Smooth muscle cell (in vitro differentiated cells): ENCODE measurements around the gene LRRC4B. TPM values are rescaled to one million over a fixed set of nuclear protein-coding genes. Genes with fewer than 3 reads are reported as not detected.

Source experiments
- DNase-seq: peaks from one replicate; lab custom pipeline; 2025; ENCODE audit not compliant: unreplicated experiment; lab: John Stamatoyannopoulos, UW
- H2AFZ ChIP-seq: fragments of 200-600 bp; sonication (generic); 2 replicates; pipeline ENCODE4 v1.6.0; 2016; ENCODE audit warnings: antibody characterized with exemption, low read depth, mild to moderate bottlenecking
- H3F3A ChIP-seq: fragments of 200-600 bp; sonication (generic); 2 replicates; pipeline ENCODE4 v1.6.0; 2017; ENCODE audit warnings: antibody characterized with exemption, low read depth
- H3K27ac ChIP-seq: fragments of 200-600 bp; sonication (generic); 2 replicates; pipeline ENCODE4 v1.5.1; 2016; ENCODE audit warnings: low read depth, mild to moderate bottlenecking
- H3K27me3 ChIP-seq: fragments of 200-600 bp; sonication (generic); 2 replicates; pipeline ENCODE4 v1.6.1; 2016; ENCODE audit warnings: low read depth, mild to moderate bottlenecking
- H3K36me3 ChIP-seq: fragments of 200-600 bp; sonication (generic); 2 replicates; pipeline ENCODE4 v1.5.1; 2016; ENCODE audit warnings: low read depth
- H3K4me1 ChIP-seq: fragments of 200-600 bp; sonication (generic); 2 replicates; pipeline ENCODE4 v1.5.1; 2016; ENCODE audit warnings: low read depth
- H3K4me2 ChIP-seq: fragments of 200-600 bp; sonication (generic); 2 replicates; pipeline ENCODE4 v1.6.0; 2016; ENCODE audit warnings: mild to moderate bottlenecking
- H3K4me3 ChIP-seq: fragments of 200-600 bp; sonication (generic); 2 replicates; pipeline ENCODE4 v1.5.1; 2016; ENCODE audit warnings: mild to moderate bottlenecking
- H3K79me2 ChIP-seq: fragments of 200-600 bp; sonication (generic); 2 replicates; pipeline ENCODE4 v1.6.0; 2016; ENCODE audit warnings: low read depth, mild to moderate bottlenecking
- H3K9ac ChIP-seq: fragments of 200-600 bp; sonication (generic); 2 replicates; pipeline ENCODE4 v1.6.0; 2016; ENCODE audit warnings: low read depth
- H3K9me3 ChIP-seq: fragments of 200-600 bp; sonication (generic); replicated peaks from 2 replicates; pipeline ENCODE4 v1.5.1; 2016; ENCODE audit warnings: low read depth
- H4K20me1 ChIP-seq: fragments of 200-600 bp; sonication (generic); 2 replicates; pipeline ENCODE4 v1.6.0; 2016; ENCODE audit warnings: low read depth
- WGBS: methylation state at CpG from one replicate; pipeline ENCODE4 v1.1.7; 2016; ENCODE audit warnings: low lambda C conversion rate; 5-methylcytosine and 5-hydroxymethylcytosine counted together
- polyA plus RNA-seq: library from polyadenylated mRNA; unstranded; fragments of >200 nt; fragmentation: Nextera tagmentation; extraction: Ambion mirVana; gene quantifications from 2 replicates; pipeline ENCODE4 v1.2.1, GENCODE V29; 2016
- total RNA-seq: library from RNA; depleted of rRNA; stranded (reverse); fragments of >200 nt; gene quantifications from 2 replicates; pipeline ENCODE4 v1.2.3, GENCODE V29; 2014
- TF ChIP-seq, protein P1 (sequence below): fragments of 200-600 bp; sonication (generic); IDR thresholded peaks from 2 replicates; pipeline ENCODE4 v1.5.1; 2017; ENCODE audit warnings: borderline replicate concordance, mild to moderate bottlenecking, antibody characterized with exemption; ENCODE audit not compliant: insufficient read depth, poor library complexity, severe bottlenecking

Gene LRRC4B
- total and polyA plus RNA-seq, 2 experiments from 2014 or later: 1.7 to 8.6 TPM

DNA sequence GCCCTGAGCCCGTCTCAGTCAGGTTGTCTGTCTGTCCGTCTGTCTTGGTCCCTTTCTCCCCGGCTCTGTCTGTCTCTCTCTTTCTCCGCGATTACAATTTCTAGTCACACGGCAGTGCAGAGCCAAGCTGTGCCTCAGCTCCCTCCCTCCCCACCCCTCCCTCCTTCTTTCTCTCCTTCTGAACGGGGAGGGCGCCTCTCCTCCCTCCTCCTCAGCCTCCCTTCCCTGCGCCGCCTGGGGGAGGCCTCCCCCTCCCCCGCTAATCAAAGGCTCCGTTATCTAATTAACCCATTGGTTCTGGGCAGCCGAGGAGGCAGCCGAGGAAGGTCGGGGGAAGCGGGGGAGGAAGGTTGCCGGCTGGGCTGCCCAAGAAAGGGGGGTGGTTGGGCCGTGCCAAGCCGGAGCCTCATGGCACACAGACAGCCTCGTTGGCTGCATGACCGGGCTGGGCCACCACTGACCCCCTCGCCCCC, 16.5 kb downstream of the LRRC4B start:
- H3K4me2 ChIP-seq: peak overlapping the region; percentile 84
- H3F3A ChIP-seq: no peaks in the 10 kb centered on the region
- no peaks in the 10 kb centered on the region for H4K20me1 ChIP-seq
- 7% methylated on average over 8 of the region's 22 CpGs for WGBS
- no peaks in the 10 kb centered on the region for H3K36me3 ChIP-seq
- no peak for DNase-seq
- H3K9ac ChIP-seq: no peak overlapping the region
- H3K9me3 ChIP-seq: no peaks in the 10 kb centered on the region
- H3K4me1 ChIP-seq: no peaks in the 10 kb centered on the region
- H3K79me2 ChIP-seq: no peaks in the 10 kb centered on the region
- no peak overlapping the region for H2AFZ ChIP-seq
- peak overlapping the region; percentile 45 for H3K4me3 ChIP-seq
- H3K27ac ChIP-seq: no peak overlapping the region
- H3K27me3 ChIP-seq: peaks cover 26% of the 10 kb centered on the region
- TF ChIP-seq, protein P1, sequence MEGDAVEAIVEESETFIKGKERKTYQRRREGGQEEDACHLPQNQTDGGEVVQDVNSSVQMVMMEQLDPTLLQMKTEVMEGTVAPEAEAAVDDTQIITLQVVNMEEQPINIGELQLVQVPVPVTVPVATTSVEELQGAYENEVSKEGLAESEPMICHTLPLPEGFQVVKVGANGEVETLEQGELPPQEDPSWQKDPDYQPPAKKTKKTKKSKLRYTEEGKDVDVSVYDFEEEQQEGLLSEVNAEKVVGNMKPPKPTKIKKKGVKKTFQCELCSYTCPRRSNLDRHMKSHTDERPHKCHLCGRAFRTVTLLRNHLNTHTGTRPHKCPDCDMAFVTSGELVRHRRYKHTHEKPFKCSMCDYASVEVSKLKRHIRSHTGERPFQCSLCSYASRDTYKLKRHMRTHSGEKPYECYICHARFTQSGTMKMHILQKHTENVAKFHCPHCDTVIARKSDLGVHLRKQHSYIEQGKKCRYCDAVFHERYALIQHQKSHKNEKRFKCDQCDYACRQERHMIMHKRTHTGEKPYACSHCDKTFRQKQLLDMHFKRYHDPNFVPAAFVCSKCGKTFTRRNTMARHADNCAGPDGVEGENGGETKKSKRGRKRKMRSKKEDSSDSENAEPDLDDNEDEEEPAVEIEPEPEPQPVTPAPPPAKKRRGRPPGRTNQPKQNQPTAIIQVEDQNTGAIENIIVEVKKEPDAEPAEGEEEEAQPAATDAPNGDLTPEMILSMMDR: no peak

DNA sequence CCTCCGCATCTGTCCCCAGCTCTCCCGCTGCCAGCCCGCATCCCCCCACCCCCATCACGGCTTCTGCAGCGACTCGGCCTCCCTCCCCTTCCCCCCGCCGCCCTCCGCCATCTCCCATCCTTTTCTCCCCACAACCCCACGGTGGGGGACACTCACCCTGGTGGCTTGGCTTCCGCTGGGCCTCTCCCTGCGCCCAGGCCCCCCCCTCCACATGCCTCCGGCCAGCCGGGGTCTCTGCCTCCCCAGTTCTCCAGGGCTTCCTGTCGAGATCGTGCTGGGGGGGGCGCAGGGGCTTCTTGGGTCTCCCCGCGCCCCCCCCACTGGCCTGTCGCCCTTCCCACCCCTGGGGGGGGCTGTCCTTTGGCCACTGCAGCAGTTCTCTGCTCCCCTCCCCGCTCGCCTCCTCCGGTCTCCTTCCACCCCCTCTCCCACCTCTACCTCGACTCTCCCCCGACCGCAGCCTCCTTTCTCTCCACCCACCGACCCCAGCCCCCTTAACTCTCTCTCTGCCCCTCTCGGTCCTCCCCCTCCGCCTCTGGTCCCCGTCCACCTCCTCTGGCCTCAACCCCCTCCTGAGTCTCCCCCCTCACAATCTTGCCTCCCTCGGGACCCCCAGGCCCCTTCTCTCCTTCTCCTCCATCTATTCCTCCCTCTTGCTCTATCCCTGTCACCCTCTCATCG, 17.1 kb downstream of the LRRC4B start:
- Histone ChIP-seq H3K36me3 (no peaks in the 10 kb centered on the region), H3K79me2 (no peaks in the 10 kb centered on the region), H4K20me1 (no peaks in the 10 kb centered on the region), H3K4me2 (peak overlapping the region; percentile 84), H3K4me1 (no peaks in the 10 kb centered on the region), H3F3A (no peaks in the 10 kb centered on the region), H3K27ac (no peak overlapping the region), H3K9ac (no peak overlapping the region), H3K27me3 (peaks cover 26% of the 10 kb centered on the region), H3K4me3 (peak overlapping the region; percentile 45), H2AFZ (no peak overlapping the region), H3K9me3 (no peaks in the 10 kb centered on the region)
- no peak for DNase-seq
- TF ChIP-seq, protein P1: no peak
- WGBS: 6% methylated on average over 6 of the region's 32 CpGs

DNA sequence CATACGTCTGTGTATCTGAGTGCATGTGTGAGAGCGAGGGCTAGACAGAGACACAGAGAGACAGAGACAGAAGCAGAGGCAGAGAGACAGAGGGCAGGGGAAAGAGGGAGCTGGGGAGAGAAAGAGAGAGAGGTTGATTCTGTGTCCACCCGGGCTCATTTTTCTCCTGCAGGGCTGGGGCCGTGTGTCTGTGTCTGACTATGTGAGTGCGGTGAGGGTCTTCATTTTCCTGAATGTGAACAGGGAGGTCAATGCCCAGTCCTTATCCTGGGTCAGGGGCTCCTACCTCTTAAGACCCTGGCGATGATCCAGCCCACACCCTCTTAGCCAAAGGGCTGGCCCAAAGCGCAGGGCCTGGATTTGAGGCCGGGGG, 17.7 kb downstream of the LRRC4B start:
- H2AFZ ChIP-seq: no peak overlapping the region
- 63% methylated on average over 6 of the region's 8 CpGs for WGBS
- H3K27ac ChIP-seq: no peak overlapping the region
- H3K9ac ChIP-seq: no peak overlapping the region
- H3K36me3 ChIP-seq: no peaks in the 10 kb centered on the region
- H3K4me3 ChIP-seq: peak overlapping the region; percentile 45
- no peak for DNase-seq
- H3K4me1 ChIP-seq: no peaks in the 10 kb centered on the region
- TF ChIP-seq, protein P1: no peak
- H3K27me3 ChIP-seq: peaks cover 25% of the 10 kb centered on the region
- no peaks in the 10 kb centered on the region for H3K79me2 ChIP-seq
- H3F3A ChIP-seq: no peaks in the 10 kb centered on the region
- H4K20me1 ChIP-seq: no peaks in the 10 kb centered on the region
- H3K9me3 ChIP-seq: no peaks in the 10 kb centered on the region
- H3K4me2 ChIP-seq: peak overlapping the region; percentile 84

DNA sequence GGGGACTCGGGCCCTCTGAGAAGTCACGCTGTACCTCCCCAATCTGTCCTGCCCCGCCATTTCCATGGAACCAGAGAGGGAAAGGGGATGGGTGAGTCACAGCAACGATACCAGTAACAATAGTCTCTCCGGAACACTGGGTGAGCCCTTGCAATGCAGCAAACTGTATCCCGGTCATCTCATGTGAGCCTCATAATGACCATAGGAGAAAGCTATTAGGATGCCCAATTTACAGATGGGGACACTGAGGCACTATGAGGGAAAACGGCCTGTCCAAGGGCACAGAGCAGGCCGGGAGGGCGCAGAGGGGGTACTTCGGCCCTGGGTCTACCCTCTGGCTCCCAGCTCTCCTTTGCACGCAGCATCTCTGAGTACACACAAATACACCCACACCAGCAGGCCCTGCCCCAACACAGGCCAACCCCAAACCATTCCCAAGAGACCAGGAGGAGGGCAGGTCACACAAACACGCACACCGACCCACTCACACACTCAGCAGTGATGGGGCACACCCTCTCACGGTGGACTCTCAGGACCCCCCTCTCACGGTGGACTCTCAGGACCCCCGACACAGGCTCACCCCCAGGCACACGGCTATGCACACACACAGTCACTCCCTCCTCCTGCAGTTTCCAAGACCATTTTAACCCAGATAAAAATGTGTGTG, 18.2 kb downstream of the LRRC4B start:
- H3K79me2 ChIP-seq: no peaks in the 10 kb centered on the region
- H3K36me3 ChIP-seq: no peaks in the 10 kb centered on the region
- H3K4me1 ChIP-seq: no peaks in the 10 kb centered on the region
- TF ChIP-seq, protein P1: no peak
- no peak for DNase-seq
- WGBS: 86% methylated on average over 17 of the region's 17 CpGs
- H3K27ac ChIP-seq: no peak overlapping the region
- H3K4me2 ChIP-seq: peak overlapping the region; percentile 84
- no peaks in the 10 kb centered on the region for H3F3A ChIP-seq
- no peak overlapping the region for H3K4me3 ChIP-seq
- no peaks in the 10 kb centered on the region for H4K20me1 ChIP-seq
- no peak overlapping the region for H2AFZ ChIP-seq
- H3K9ac ChIP-seq: no peak overlapping the region
- peaks cover 20% of the 10 kb centered on the region for H3K27me3 ChIP-seq
- H3K9me3 ChIP-seq: no peaks in the 10 kb centered on the region
